Tibial nerve (tissue), 3 donors: ENCODE data around the gene KCTD7.

Experiments used
- POLR2A ChIP-seq, 2 donors: fragments of 450-650 bp; IDR thresholded peaks; one replicate each; pipeline ENCODE4 v1.6.1; 2017; ENCODE audit warnings: antibody characterized with exemption in 2 of 2, mild to moderate bottlenecking in 2 of 2, moderate library complexity in 2 of 2
- TF ChIP-seq, protein P1 (sequence below), 5 experiments: fragments of 200-600 bp in 3 of 5; fragments of 450-650 bp in 2 of 5; sonication (generic) in 3 of 5; IDR thresholded peaks; one replicate each; pipeline ENCODE4 v1.5.1; 2016 to 2019; ENCODE audit warnings: antibody characterized with exemption in 5 of 5, mild to moderate bottlenecking in 3 of 5, moderate library complexity in 2 of 5

DNA sequence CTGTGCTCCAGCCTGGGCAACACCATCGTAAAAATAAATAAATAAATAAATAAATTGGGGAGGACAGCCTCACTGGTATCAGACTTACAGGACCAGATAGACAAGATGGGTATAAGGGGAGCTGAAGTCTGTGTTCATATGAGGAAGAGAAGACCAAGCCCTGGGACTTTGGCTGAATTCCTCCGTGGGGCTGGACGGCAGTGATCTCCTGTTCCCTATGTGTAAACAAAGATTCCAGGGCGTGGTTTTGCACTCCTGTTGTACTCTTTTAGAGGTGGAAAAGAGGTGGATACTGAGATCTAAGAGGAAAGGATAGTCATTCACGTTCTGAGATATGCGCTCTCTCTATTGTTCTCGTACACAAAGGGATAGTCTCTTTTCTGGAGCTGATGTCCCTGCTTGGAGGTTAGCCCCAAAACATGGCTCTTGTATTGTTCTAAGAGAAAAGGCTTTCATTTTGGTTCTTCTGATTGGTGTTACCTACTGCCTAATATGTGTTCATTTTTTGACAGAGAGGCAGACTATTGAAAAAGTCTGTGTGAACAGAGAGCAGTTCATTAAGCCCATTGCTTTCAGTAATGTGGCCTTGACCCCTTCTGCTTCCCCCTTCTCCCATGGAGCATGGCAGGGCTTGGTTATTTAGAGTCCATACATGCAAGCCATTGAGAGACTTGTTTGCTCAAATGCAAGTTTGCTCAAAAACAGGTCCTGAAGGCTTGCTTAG lies 12.3 kb downstream of the KCTD7 start:
- TF ChIP-seq, protein P1, sequence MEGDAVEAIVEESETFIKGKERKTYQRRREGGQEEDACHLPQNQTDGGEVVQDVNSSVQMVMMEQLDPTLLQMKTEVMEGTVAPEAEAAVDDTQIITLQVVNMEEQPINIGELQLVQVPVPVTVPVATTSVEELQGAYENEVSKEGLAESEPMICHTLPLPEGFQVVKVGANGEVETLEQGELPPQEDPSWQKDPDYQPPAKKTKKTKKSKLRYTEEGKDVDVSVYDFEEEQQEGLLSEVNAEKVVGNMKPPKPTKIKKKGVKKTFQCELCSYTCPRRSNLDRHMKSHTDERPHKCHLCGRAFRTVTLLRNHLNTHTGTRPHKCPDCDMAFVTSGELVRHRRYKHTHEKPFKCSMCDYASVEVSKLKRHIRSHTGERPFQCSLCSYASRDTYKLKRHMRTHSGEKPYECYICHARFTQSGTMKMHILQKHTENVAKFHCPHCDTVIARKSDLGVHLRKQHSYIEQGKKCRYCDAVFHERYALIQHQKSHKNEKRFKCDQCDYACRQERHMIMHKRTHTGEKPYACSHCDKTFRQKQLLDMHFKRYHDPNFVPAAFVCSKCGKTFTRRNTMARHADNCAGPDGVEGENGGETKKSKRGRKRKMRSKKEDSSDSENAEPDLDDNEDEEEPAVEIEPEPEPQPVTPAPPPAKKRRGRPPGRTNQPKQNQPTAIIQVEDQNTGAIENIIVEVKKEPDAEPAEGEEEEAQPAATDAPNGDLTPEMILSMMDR (IDR thresholded peaks at IDR 0.05): no peak
- no peak for TF ChIP-seq POLR2A (IDR thresholded peaks at IDR 0.05)
